AG09319 (cell line): Measurements from ENCODE around the gene ATG4B.

ENCODE experiments used
- DNase-seq: peaks from one replicate; pipeline ENCODE4 v3.0.0-alpha.2; 2010; ENCODE audit warnings: low read depth; ENCODE audit errors: extremely low read depth
- TF ChIP-seq, protein P1 (sequence below): IDR thresholded peaks from 2 replicates; pipeline ENCODE4 v1.5.1; 2011; ENCODE audit warnings: low read depth, mild to moderate bottlenecking, inconsistent platforms, low read length, moderate library complexity

The ATG4B gene

DNA sequence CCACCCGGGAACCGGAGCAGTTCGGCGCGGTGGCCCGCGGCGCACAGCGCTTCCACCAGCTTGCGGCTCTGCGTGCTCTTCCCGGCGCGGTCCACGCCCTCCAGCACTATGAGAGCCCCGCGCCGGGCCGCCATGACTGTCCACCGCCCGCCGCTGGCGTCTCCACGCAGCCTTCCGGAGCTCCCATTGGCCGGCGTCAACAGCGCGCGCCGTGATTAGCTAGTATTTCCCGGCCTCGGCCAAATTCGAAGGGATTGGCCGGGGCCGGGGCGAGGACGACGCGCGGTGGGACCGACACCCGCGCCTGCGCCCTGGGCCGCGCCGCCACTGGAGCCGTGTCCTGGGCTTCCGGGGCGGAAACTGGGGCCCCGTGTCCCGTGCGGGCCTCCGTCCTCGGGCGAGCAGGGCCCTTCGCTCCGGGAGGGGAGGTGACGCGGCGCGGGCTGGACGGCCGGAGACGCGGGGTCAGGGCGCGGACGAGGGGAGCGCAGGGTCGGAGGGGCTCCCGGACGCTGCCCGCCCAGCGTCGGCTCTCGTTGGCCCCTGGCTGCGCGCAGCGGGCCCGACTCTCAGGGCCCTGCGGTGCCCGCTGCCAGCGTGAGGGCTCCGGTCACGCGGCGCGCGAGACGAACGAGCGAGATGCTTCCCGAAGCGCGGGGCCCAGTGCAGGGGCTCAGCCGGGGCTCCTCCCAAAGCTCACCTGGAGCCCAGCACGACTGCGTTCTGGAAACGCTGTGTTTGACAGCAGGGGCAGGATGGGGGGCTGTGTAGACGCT lies 49.3 kb downstream of the ATG4B start, which contains the start of gene DTYMK:
Gene DTYMK (minus strand): TSS at position 166 of the 776 bp plus-strand sequence. CDS start 32 bp downstream, at position 134.
- TF ChIP-seq, protein P1, sequence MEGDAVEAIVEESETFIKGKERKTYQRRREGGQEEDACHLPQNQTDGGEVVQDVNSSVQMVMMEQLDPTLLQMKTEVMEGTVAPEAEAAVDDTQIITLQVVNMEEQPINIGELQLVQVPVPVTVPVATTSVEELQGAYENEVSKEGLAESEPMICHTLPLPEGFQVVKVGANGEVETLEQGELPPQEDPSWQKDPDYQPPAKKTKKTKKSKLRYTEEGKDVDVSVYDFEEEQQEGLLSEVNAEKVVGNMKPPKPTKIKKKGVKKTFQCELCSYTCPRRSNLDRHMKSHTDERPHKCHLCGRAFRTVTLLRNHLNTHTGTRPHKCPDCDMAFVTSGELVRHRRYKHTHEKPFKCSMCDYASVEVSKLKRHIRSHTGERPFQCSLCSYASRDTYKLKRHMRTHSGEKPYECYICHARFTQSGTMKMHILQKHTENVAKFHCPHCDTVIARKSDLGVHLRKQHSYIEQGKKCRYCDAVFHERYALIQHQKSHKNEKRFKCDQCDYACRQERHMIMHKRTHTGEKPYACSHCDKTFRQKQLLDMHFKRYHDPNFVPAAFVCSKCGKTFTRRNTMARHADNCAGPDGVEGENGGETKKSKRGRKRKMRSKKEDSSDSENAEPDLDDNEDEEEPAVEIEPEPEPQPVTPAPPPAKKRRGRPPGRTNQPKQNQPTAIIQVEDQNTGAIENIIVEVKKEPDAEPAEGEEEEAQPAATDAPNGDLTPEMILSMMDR: no peak
- peak; percentile 86 for DNase-seq

DNA sequence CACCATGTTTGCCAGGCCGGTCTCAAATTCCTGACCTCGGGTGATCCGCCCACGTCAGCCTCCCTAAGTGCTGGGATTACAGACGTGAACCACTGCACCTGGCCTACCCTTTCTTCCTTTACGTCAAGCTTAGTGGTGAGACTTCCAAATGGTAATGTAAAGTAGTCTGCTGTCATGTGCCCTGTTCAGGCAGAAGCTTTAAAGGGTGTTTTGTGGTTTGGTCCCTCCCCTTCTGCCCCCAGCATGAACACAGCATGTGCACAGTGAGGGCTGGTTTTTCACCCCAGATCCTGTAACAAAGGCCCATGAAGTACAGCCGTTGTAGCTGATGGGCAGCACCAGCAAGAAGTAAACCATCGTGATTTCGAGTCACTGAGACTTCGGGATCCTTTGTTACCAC lies 51.8 kb downstream of the ATG4B start:
- TF ChIP-seq, protein P1: no peak

DNA sequence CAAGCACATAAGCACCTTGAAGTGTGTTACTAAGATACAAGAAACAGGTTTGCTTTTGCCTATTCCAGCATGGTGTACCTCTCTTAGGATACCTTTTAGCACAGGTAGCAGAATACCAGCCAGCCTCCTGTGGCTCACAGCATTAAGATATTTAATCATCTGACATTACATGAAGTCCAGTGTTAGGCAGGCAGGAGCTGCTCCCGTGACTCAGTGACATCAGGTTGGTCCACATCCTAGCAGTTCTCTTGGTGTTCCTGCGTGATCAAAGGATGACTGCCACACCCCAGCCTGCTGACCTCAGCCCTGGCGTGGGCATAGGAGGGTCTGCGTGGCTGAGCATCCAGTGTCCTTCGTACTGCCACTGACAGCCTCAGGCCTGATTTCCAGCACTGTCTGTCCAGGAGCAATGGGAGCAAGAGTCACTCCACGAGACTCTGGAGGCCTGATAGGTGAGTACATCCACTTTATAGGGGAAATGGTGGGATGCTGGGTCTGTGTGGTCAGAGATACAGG lies 52.8 kb downstream of the ATG4B start:
- TF ChIP-seq, protein P1: no peak
- no peak for DNase-seq

More for the DNA sequence above, 51.8 kb downstream of the ATG4B start:
- DNase-seq: no peak

DNA sequence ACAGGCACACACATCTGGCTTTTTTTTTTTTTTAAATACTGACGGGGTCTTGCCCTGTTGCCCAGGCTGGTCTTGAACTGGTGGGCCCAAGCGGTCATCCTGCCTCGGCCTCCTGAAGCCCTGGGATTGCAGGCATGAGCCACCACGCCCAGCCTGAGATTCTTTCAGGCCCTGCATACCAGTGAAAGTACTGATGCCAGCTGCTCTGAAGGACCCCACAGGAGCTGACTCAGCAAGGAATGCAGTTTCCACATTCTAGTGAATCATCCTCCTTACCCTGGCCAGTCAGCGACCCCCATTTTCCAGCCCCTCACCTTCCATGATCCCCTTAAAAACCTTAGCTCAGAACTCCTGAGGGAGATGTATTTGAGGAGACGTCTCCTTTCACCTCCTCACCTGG lies 55.0 kb downstream of the ATG4B start:
- peak; percentile 16 for DNase-seq
- TF ChIP-seq, protein P1: no peak

DNA sequence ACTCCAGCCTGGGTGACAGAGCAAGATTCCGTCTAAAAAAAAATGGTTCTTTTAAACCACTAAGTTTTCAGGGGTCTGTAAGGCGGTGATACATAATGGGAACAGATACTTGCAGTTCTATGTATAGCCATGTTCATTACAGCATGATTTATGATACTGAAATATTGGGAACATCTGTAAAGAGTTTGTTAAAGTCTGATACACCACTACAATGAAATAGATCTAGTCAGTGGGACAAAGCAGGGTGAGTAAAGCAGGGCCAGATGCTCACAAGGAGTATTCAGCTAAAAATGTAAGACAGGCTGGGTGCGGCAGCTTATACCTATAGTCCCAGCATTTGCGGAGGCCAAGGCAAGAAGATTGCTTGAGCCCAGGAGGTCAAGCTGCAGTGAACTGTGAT lies 58.2 kb downstream of the ATG4B start:
- DNase-seq: no peak
- TF ChIP-seq, protein P1: no peak

DNA sequence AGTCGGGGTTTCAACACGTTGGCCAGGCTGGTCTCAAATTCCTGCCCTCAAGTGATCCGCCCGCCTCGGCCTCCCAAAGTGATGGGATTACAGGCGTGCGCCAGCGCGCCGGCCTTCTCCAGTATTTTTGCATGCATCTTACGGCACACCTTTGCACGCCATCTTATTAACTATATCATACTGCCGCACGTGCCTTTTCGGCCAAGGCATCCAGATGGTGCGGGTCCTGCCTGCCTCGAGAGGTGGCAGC lies 63.6 kb downstream of the ATG4B start:
- DNase-seq: peak; percentile 56
- TF ChIP-seq, protein P1: peak; percentile 43

DNA sequence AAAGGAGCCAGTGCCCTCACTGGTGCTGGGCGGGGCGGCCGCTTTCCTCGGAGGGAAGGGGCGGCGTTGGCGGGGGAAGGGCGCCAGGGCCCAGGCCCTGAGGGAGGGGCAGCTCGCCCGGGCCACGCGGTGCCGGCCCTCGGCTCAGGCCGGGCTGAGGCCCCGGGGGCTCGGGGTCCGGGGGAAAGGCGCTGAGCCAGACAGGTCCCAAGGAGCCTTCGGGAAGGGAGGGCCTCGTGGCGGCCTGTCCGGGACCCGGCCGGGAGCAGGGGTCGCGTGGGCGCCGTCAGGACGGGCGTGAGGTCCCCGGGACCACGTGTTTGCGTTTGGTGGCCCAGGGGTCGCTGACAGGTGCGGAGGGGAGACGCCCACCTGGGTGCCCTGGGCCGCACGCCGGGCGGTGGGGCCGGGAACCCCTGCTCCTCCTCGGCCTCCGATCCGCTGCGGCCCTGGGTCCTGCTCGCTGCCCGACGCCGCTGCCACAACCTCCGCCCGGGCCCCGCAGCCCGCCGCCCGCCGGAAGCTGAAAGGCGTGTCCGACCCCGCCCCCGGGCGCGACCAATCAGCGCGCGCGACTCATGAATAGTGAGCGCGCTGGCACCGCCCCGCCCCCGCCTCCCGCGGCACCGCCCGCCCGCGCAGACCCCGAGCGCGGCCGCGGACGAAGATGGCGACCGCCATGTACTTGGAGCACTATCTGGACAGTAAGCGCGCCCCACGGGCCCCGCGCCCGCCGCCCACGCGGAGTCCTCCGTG lies 64.1 kb downstream of the ATG4B start, which contains the start of gene ING5:
Gene ING5 (plus strand): TSS at position 641 of the 756 bp plus-strand sequence. CDS start 27 bp downstream, at position 668.
- TF ChIP-seq, protein P1: no peak
- DNase-seq: peak; percentile 80
